Fibroblast of upper back skin (primary cell): ENCODE measurements around the gene TBX15.
A peak's percentile ranks its signal among the peaks of the same experiment; 100 is the strongest.
"Not testable (repeated sequence)": the region's sequence is repeated elsewhere in the genome, so short reads cannot be mapped to it uniquely, and the experiment has no call there.

Source experiments
- DNase-seq: peaks from one replicate; pipeline ENCODE4 v3.0.0-alpha.2; 2013

The TBX15 gene

DNA sequence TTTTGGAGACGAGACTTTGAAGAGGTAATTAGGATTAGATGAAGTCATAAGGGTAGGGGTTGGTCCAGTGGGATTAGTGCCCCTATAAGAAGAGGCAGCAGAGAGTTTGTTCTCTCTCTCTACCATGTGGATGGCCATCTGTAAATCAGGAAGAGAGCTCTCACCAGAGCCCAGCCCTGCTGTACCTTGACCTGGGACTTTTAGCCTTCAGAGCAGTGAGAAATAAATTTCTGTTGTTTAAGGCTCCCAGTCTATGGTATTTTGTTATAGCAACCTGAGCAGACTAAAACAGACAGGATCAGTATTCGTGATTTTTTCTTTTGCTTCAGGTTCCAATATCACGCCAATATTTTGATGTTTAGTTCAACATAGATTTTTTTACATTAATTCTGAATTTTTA is 30.0 kb downstream of the TBX15 start:
- DNase-seq, result no peak

DNA sequence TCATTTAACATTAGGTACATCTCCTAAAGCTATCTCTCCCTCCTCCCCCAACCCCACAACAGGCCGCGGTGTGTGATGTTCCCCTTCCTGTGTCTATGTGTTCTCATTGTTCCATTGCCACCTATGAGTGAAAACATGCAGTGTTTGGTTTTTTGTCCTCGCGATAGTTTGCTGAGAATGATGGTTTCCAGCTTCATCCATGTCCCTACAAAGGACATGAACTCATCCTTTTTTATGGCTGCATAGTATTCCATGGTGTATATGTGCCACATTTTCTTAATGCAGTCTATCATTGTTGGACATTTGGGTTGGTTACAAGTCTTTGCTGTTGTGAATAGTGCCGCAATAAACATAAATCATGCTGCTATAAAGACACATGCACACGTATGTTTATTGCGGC is 30.6 kb downstream of the TBX15 start:
- not testable (repeated sequence) for DNase-seq

DNA sequence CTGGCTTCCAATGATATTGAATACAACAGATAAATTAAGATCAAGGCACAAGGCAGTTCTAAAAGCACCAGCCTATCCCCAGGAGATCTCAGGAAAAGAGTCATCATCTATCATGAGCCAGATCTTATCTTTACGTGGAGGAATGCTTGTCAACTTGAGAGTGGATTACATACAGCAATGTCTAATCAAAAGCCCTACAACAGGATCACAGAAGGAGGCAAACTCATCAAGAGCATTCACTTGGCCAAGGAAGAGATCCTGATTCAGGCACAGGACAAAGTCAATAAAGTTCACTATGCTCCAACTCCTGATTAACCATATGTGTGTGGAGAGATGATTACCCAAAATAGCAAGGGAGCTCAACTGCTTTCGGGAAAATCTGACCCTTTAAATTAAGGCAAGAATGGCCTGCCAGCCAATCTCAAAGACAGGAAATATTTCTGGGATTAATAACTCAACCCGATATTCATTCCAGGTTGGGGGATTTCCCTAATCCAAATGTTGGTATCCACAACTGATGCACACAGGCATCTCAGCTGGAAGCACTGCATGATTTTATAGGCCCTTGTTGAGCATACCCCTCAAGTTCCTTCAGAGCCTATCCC is 33.7 kb downstream of the TBX15 start:
- peak; percentile 77 for DNase-seq

DNA sequence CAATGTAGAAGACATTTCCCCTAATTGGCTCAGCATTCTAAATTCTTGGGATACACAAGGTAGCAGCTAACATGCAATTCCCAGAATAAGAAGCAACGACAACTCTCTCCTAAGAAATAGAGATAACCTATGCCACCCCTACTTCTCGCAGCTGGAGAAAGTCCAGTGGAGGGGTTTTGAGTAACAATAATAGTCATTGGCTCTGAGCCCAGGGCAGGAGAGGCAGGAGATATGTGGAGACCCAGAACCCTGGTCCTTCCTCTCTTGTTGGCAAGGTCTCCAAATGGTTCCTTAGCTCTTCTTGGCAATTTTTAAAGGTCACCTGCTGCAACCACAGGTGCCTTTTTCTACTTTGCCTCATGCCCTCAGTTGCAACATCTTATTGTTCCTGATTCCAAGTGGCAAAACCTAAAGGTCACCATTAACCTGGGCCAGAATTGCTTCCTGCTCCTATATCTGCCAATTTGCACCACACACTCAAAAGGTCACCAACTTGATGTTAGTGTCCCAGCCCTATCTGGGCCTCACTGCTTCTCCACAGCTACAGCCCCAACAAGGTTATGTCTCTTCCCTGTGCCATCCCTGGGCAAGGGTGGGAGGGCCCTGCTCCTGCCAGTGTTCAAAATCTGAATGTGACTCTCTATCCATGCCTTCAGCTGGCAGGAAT is 36.7 kb downstream of the TBX15 start:
- DNase-seq, result no peak

DNA sequence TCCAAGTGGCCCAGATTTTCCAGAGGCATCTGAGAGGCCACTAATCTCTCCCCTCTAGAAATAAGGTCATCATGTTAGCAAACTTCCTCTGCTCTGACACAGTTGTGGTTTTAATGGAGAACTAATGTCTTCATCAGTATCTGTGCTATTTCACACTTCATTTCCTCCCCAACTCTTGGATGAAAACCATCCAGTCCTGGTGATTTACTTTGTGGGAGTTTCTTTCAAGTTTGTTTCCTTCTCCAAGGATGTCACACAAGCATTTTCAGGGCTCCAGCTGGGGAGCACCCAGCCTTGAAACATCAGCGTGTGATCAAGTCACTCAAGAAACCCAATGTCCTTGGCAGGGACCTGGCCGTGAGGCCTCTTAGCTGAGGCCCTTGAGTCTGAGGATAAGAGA is 38.8 kb downstream of the TBX15 start:
- DNase-seq, result peak; percentile 89

DNA sequence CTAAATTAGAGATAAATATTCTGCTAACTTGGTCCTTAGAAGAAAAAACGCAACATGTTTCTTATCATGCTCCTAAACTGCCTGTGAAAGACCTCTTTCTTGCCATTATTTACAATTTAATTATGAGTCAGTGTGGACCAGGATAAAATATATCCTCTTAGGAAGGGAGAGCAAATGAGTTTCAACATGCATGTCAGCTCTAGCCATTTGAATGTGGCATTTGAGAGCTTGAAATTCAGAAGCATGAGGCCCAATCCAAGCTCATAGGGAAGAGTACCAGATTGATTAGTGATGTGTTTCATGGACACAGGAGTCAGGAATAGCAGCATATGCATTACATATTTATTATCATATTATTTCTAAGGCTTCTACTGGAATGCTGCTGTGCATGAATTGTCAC is 39.3 kb downstream of the TBX15 start:
- DNase-seq, result no peak

DNA sequence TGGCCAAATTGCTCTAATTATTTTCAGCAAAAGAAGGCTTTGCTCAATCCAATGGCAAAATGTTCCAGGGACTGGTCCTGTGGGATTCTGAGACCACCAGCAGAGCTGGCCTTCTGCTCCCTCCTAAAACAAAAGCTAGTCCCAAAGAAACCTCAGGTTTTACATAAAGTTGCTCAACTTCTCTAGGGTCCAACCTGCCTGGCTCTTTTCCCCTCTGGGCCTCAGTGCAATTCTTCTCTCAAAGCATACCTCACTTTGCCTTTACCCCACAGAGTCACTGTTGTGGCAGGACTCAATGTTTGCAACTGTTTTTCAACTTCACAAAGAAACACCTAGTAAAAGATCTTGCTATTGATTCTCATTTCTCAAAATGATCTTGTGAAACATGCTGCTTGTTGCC is 39.8 kb downstream of the TBX15 start:
- peak; percentile 29 for DNase-seq

DNA sequence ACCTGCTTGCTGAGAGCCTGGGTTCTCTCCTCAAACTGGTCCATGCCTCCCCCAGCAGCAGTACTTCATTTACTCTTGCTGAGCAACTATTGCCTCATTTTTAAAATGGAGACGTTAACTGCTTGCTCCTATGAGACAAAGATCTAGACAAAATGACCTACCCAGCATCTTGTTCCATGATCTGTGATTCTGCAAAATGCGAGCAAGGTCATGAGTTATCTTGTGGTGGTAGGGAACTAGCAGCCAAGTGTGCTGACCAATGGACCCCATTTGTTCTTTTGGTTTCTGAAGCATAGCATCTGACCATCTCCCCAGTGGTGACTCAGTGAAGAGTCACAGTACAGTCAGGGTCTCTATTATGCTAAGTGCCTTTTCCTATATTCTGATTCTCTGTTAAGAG is 40.4 kb downstream of the TBX15 start:
- peak; percentile 86 for DNase-seq

DNA sequence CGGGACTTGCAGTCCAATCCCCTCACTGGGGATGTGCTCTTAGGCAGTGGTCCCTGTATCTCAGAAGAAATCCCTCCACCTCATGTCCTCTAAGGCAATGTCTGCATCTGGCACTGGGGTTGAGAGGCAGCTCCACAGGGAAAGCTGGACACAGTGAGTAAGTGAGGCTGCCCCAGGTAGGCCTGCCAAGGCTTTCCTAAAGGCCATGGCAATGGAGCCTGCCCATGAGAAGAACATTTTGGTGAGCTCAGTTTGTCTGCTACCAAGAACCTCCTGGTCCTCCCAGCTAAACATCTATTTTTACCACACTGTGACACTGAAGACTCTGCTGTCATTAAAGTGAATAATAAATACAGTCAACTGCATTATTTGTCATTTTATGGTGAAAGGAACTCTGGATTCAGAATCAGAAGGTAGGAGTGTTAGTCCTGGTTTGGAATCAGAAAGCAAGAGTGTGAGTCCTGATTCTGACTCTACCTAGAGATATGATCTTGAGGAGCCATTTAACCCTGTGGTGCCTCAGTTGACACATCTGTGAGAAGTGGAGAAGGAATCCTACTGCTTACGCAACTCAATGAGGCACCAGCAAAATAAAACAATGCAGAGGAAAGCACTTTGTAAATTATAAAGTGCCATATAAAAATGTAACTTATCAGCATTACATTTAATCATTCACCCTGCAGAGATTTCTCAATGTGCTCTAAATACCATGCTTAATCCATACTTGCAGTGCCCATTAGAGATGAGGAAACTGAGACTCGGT is 41.0 kb downstream of the TBX15 start:
- DNase-seq, result peak; percentile 66

DNA sequence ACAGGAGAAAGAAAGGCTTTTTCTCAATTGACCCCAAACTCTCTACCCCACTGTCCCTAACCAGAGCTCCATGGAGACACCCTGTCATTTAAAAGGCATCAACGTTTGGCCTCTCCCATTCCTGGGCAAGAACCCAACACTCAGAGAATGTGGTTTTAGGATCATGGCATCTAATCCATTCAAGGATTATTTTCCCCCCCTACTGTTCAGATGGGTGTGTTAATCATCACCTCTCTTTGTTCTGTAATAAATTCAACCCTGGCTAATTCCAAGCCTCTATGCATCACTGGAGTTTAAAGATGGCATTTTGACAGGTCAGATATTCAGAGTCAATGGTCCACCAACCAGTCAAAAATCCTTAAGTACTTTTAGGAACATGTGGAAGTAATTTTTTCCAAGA is 42.7 kb downstream of the TBX15 start:
- peak; percentile 97 for DNase-seq

DNA sequence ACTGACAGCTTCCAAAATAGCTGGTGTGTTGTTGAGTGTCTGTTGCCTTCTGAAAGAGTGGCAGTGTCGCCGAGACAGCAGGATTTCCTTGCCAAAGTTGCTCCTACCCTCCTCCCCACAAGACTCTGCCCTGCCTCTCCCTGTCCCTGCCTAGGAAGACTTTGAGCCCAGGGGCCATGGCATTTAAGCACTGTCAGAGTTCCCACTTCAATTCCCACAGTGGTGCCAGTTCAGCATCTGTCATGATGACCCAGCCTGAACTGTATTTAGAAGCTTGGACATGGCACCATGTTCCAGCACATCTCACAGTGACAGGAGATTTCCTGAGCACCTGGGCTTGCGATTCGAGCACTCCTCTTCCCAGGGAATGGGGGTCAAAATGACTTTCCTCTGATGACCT is 43.6 kb downstream of the TBX15 start:
- no peak for DNase-seq

DNA sequence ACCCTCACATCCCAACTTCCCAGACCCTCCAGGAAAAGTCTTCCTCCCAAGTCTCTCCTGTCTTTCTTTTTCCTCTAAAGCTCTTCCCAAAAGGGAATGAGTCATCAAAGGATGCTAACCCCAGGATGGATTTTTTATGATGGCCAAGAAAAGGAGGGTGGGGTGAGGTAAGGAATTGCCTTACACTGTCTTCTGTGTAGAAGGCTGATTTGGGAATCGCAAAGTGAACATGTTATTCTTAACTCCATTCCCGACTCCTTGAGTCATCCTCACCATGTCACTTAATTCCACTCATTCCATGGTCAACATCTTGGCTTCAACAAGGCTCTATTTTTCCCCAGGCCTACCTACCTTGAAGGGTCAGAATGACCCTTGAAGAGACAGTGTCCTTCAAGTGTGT is 44.0 kb downstream of the TBX15 start:
- DNase-seq, result peak; percentile 90

DNA sequence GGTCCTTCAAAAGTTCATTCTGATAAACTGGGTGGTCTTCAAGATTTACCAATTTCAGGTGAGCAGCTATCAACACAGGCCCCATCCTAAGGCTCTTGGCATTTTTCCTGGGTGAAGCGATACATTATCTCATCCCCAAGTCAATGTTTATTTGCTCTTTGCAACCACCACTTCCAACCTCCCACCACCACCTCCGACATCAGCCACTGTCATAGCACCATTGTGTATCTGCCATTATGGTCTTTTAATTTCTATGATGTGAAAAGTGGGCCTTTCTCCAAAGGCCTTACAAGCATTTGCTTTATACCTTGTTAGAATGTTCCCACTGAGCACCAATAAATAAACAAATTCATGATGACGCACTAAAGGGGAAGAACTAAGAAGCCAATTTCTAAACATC is 47.2 kb downstream of the TBX15 start:
- no peak for DNase-seq

DNA sequence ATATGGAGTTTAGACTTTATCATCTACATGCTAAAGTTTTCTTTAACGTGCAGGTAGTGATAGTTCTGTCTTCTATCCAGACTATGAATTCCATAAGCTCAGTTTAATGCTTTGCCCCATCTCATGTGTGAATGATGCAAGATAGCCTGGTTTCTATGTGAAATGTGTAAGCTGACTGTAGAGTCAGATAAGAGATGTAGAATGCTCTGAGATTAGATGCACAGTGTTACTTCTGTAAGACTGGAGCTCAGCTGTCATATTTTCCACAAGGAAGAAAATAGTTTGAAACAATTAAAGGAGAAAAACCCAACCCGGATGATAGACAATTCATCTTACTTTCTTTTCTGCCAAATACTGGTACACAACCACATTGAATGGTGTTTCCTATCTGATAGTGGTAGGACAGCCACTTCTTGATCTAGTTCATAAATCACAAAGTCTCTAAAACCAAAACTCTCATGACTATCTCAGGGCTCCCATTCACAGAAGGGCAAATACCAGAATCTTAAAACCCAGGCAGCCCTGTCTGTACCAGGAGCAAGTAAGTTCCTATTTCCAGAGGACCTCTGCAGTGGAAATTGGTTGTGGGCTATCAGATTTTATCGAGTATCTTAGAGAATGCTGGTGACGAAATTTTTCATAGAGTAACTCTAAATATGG is 50.6 kb downstream of the TBX15 start:
- DNase-seq, result no peak

DNA sequence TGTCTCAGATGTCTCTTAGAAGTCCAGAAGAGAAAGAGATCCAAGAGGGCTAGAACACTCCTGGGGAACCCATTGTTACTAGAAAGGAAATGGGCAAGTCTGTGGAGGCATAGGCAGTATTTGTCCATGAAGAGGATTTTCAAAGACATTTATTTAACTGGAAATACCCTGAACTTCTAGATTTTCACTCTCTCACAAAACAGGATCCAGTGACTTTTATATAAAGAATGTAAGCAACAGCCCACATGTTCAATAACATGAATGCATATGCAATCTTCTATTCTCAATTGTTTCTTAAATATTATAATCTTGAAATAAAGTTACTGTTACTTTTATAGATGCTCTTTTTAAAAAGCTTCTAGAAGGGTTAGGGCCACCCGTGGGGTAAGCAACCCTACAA is 53.4 kb downstream of the TBX15 start:
- DNase-seq, result peak; percentile 30

DNA sequence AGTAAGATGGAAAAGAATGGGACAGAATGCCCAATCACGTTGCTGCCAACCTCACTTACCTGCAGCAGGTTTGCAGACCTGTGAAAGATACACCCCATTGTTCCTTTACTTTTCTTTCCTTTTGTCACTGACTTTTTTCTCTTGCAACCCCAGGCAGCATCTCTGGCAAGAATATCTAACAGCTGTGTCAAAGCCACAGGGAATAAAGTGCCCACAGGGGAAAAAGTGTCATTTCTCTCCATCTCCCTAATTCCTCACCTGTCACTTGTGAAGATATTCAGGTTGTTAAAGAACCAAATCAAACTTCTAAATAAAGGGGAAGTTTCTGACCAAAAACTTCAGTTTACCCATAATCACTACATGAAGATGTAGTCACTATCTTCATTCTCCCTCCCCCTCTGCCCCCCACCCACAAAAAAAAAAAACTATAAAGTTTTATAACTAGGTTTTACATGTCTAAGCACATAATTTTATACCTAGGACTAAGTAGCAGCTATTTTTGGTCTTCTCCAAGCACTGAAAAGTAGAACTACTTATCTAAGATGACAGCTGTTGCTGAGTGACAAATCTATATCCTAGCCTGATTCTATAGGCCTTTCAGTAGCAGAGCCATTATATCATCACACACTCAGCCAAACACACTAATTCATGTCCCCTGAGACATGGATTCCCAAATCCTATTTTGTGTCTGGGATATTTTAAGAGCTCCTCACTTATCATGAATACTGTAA is 54.9 kb downstream of the TBX15 start:
- no peak for DNase-seq

DNA sequence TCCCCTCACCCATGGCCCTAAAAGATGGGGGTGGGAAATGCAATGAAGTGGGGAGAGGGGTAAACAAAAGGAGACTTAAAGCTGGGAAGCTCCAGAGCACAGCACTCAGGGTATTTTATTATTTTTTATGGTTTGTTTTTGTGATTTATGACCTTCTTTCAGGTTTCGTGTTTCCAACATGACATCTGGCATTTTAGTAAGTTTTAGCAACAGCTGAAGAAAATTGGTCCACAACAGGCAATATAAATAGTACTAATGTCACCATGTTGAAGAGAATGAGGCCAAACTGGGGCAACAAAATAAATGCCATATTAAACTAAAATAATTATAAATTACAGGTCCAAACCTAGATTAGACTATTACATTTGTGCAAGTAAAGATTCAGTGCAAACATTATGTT is 56.3 kb downstream of the TBX15 start:
- no peak for DNase-seq

DNA sequence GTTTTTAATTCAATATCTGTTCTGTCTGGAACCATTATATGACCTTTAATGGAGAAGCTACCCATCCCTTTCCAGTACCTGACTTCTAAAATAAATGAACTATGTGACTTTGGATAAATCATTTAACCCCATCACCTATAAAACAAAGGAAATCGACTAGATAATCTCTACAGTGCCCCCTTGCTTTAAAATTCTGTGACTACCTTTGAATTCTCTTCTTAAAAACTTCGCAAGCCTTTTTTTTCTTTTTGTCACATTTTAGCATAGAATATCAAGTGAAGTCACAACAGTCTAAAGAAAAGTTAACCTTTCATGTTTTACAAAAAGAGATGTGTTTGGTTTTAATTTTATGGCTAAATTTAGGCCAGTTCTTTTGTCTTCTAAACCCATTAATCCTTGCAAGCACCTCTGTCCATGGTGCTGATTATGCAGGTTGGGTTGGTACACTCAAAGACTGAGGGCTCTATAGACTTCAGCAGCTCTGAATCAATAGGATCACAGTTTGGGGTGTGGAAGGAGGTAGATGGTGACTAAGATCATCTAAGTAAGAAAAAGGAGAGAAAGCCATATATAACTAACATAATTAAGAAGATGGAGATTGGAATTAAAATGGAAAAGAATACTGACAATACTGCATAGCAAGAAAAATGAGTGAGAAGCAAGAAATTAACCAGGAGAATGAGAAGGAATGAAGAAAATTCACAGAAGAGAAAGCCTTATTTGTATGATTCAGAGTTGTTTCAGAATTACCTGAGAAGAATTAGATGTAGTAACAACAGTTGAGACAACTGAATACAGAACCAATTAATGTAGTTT is 59.2 kb downstream of the TBX15 start:
- peak; percentile 50 for DNase-seq

DNA sequence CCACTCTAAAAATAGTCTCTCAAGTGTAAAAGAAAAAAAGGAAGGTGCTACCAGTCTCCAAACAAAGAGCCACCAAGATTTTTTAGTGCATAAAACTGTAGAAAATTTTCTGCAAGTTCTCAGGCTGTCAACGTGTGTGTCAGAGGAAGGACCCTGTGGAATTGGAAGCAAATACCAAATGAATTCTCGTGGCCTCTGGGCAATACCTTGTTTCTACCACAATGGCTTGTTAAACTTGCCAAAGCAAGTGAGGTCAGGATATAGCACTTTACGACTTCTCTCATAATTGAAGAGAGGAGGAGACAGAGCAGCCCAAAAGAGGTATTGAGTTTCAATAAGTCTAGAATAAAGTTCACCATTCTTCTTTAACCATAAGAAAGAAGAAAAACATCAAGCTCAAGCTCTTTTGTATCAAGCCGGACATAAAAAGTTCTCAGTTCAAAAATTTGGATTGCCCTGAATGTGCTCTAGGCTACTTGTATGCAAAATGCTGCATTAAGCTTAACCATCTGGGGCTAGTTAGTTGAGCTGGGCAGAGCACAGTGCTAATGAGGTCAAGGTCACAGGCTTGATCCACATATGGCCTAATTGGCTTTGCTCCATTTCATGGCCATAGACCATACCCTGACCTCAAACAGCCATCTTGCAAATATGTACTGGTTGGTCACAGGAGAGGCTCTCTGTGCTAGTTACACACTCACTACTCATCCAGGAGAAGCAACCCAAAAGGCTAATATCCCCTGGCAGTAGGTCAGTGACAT is 60.5 kb downstream of the TBX15 start:
- DNase-seq, result peak; percentile 70

DNA sequence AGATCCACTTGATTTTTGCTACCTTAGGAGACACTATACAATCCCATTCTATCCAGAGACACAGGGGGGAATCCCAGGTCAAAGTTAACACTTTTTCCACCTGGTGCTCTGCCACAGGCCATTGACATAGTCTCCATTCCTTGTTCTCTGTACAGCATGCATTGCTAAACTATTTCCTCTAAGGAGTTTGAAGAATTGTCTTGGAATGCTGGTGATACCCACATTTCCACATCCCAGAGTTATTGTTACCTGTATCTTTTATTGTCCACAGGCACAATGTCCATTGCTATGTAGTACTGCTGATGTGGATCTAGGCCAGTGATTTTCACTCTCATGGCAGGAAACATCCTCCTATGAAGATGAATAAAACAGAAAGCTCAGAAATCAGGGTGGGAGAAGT is 61.9 kb downstream of the TBX15 start:
- no peak for DNase-seq

DNA sequence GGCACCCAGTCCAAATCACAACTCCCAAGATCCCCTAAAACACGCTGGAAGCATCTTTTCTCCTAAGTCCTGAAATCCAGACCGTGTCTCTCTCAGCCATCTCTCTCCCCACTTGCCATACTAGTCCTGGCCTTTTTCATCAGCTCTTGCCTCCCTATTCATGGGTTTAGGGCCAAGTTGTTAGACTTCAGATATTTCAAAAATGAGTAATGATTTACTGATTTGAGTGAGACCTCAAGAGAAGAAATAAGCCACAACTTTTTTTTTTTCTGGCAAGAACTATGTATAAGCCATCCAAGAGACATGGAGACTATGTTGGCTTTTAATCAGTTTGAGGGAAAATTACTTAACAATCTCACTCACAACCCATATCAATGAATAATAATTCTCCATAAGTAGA is 62.5 kb downstream of the TBX15 start:
- DNase-seq, result peak; percentile 70
